ENCODE data around the gene CHRNA3.

Gene CHRNA3

GRCh38 chr15:78598348-78598747, 22.4 kb downstream of the CHRNA3 start:
- Histone ChIP-seq H3K4me1 (ENCODE audit: control insufficient read depth, low read length) (no peaks in the 10 kb centered on the region), H3K27ac (ENCODE audit: low read depth, low read length) (no peak overlapping the region), H3K9me3 (ENCODE audit: control insufficient read depth, insufficient read depth, low read length) (no peaks in the 10 kb centered on the region), H4K20me1 (ENCODE audit: control insufficient read depth, insufficient read depth, low read depth, low read length) (no peaks in the 10 kb centered on the region), H3K4me2 (ENCODE audit: low read length) (no peak overlapping the region), H3K9me2 (replicated peaks; ENCODE audit: control insufficient read depth, low read length) (no peaks in the 10 kb centered on the region), H3F3A (ENCODE audit: control insufficient read depth, insufficient read depth) (no peaks in the 10 kb centered on the region), H3K27me3 (ENCODE audit: control insufficient read depth, low read length) (no peaks in the 10 kb centered on the region), H3K79me2 (ENCODE audit: control insufficient read depth, low read length) (no peaks in the 10 kb centered on the region), H3K36me3 (ENCODE audit: control insufficient read depth, low read length) (no peaks in the 10 kb centered on the region), H3K4me3 (ENCODE audit: low read length) (no peak overlapping the region)
- no peak for TF ChIP-seq CTCF (IDR thresholded peaks at IDR 0.05; ENCODE audit: low read depth, low read length, poor library complexity, severe bottlenecking)
- no peak for TF ChIP-seq EZH2phosphoT487 (IDR thresholded peaks at IDR 0.05; ENCODE audit: borderline replicate concordance, low read length)

- Histone ChIP-seq H3K4me1 (ENCODE audit: control insufficient read depth, low read length) (no peaks in the 10 kb centered on the region), H3K4me3 (ENCODE audit: low read length) (no peak overlapping the region), H3K27me3 (ENCODE audit: control insufficient read depth, low read length) (no peaks in the 10 kb centered on the region), H3F3A (ENCODE audit: control insufficient read depth, insufficient read depth) (no peaks in the 10 kb centered on the region), H3K9me2 (replicated peaks; ENCODE audit: control insufficient read depth, low read length) (no peaks in the 10 kb centered on the region), H3K79me2 (ENCODE audit: control insufficient read depth, low read length) (no peaks in the 10 kb centered on the region), H3K27ac (ENCODE audit: low read depth, low read length) (no peak overlapping the region), H4K20me1 (ENCODE audit: control insufficient read depth, insufficient read depth, low read depth, low read length) (no peaks in the 10 kb centered on the region), H3K4me2 (ENCODE audit: low read length) (no peak overlapping the region), H3K9me3 (ENCODE audit: control insufficient read depth, insufficient read depth, low read length) (no peaks in the 10 kb centered on the region), H3K36me3 (ENCODE audit: control insufficient read depth, low read length) (no peaks in the 10 kb centered on the region)
- no peak for TF ChIP-seq EZH2phosphoT487 (IDR thresholded peaks at IDR 0.05; ENCODE audit: borderline replicate concordance, low read length)
- no peak for TF ChIP-seq CTCF (IDR thresholded peaks at IDR 0.05; ENCODE audit: low read depth, low read length, poor library complexity, severe bottlenecking)
These were observed 23.2 kb downstream of the CHRNA3 start for GRCh38 chr15:78597583-78597982.

GRCh38 chr15:78574944-78575343, 45.9 kb downstream of the CHRNA3 start:
- no peak for TF ChIP-seq CTCF (IDR thresholded peaks at IDR 0.05; ENCODE audit: low read depth, low read length, poor library complexity, severe bottlenecking)
- TF ChIP-seq EZH2phosphoT487 (IDR thresholded peaks at IDR 0.05; ENCODE audit: borderline replicate concordance, low read length) = no peak
- Histone ChIP-seq H3K9me3 (ENCODE audit: control insufficient read depth, insufficient read depth, low read length) (no peaks in the 10 kb centered on the region), H3K27ac (ENCODE audit: low read depth, low read length) (no peak overlapping the region), H3K36me3 (ENCODE audit: control insufficient read depth, low read length) (no peaks in the 10 kb centered on the region), H4K20me1 (ENCODE audit: control insufficient read depth, insufficient read depth, low read depth, low read length) (no peaks in the 10 kb centered on the region), H3K4me1 (ENCODE audit: control insufficient read depth, low read length) (0 out of 2 replicates have a peak, but pooled peaks cover 3% of the 10 kb centered on the region), H3K4me3 (ENCODE audit: low read length) (no peak overlapping the region), H3K79me2 (ENCODE audit: control insufficient read depth, low read length) (no peaks in the 10 kb centered on the region), H3K4me2 (ENCODE audit: low read length) (no peak overlapping the region), H3F3A (ENCODE audit: control insufficient read depth, insufficient read depth) (no peaks in the 10 kb centered on the region), H3K27me3 (ENCODE audit: control insufficient read depth, low read length) (no peaks in the 10 kb centered on the region), H3K9me2 (replicated peaks; ENCODE audit: control insufficient read depth, low read length) (no peaks in the 10 kb centered on the region)

GRCh38 chr15:78573416-78573815, 47.4 kb downstream of the CHRNA3 start:
- Histone ChIP-seq H3K36me3 (ENCODE audit: control insufficient read depth, low read length) (no peaks in the 10 kb centered on the region), H4K20me1 (ENCODE audit: control insufficient read depth, insufficient read depth, low read depth, low read length) (no peaks in the 10 kb centered on the region), H3K9me3 (ENCODE audit: control insufficient read depth, insufficient read depth, low read length) (no peaks in the 10 kb centered on the region), H3K27ac (ENCODE audit: low read depth, low read length) (no peak overlapping the region), H3K4me1 (ENCODE audit: control insufficient read depth, low read length) (0 out of 2 replicates have a peak, but pooled peaks cover 3% of the 10 kb centered on the region), H3K9me2 (replicated peaks; ENCODE audit: control insufficient read depth, low read length) (no peaks in the 10 kb centered on the region), H3K27me3 (ENCODE audit: control insufficient read depth, low read length) (no peaks in the 10 kb centered on the region), H3K4me3 (ENCODE audit: low read length) (no peak overlapping the region), H3K4me2 (ENCODE audit: low read length) (no peak overlapping the region), H3F3A (ENCODE audit: control insufficient read depth, insufficient read depth) (no peaks in the 10 kb centered on the region), H3K79me2 (ENCODE audit: control insufficient read depth, low read length) (no peaks in the 10 kb centered on the region)
- no peak for TF ChIP-seq CTCF (IDR thresholded peaks at IDR 0.05; ENCODE audit: low read depth, low read length, poor library complexity, severe bottlenecking)
- TF ChIP-seq EZH2phosphoT487 (IDR thresholded peaks at IDR 0.05; ENCODE audit: borderline replicate concordance, low read length) = no peak
